K562 (cell line): Measurements from ENCODE around the gene SLC7A4. TPM values are rescaled to one million over a fixed set of nuclear protein-coding genes. Genes with fewer than 3 reads are reported as not detected.

ENCODE experiments used
- CCNT2 ChIP-seq: IDR thresholded peaks from 2 replicates; pipeline ENCODE4 v1.6.1; 2011; ENCODE audit warnings: borderline replicate concordance, low read depth, mild to moderate bottlenecking, moderate library complexity, mixed read lengths, low read length; ENCODE audit not compliant: insufficient read length; ENCODE audit errors: extremely low read depth
- CGGBP1 ChIP-seq: fragments of 250-450 bp; sonication (Bioruptor Pico); IDR thresholded peaks from 2 replicates; pipeline ENCODE4 v1.9.0; 2021; ENCODE audit warnings: mild to moderate bottlenecking
- E2F6 ChIP-seq, 2 experiments: IDR thresholded peaks; 2 replicates each; pipeline ENCODE4 v1.6.1; 2011; ENCODE audit warnings: borderline replicate concordance in 1 of 2, control low read depth in 1 of 2, low read depth in 1 of 2, low read length in 1 of 2, mild to moderate bottlenecking in 1 of 2, mixed read lengths in 1 of 2, moderate library complexity in 1 of 2; ENCODE audit not compliant: insufficient read depth in 1 of 2, insufficient read length in 1 of 2, poor library complexity in 1 of 2, severe bottlenecking in 1 of 2; ENCODE audit errors: extremely low read depth in 1 of 2
- FOS ChIP-seq: IDR thresholded peaks from 3 replicates; pipeline ENCODE4 v1.6.1; 2011; ENCODE audit not compliant: insufficient read length; ENCODE audit errors: extremely low read depth
- GMEB1 ChIP-seq: fragments of 250-450 bp; sonication (Bioruptor Pico); IDR thresholded peaks from 2 replicates; pipeline ENCODE4 v1.4.0; 2020; ENCODE audit warnings: mild to moderate bottlenecking
- HMGN3 ChIP-seq: IDR thresholded peaks from 2 replicates; pipeline ENCODE4 v1.6.1; 2011; ENCODE audit warnings: borderline replicate concordance, low read depth, mild to moderate bottlenecking, mixed read lengths, low read length; ENCODE audit not compliant: insufficient read length; ENCODE audit errors: extremely low read depth
- MAFG ChIP-seq: fragments of 450-650 bp; conservative IDR thresholded peaks from 2 replicates; pipeline ENCODE4 v1.6.1; 2016; ENCODE audit warnings: missing genetic modification characterization, missing compliant biosample characterization
- NR2C1 ChIP-seq, 2 experiments: fragments of 450-650 bp; IDR thresholded peaks; 2 replicates each; pipeline ENCODE4 v1.6.1; 2017; ENCODE audit warnings: mild to moderate bottlenecking in 2 of 2, antibody characterized with exemption in 1 of 2, inconsistent platforms in 1 of 2, missing compliant biosample characterization in 1 of 2, missing genetic modification characterization in 1 of 2
- RFX1 ChIP-seq: fragments of 450-650 bp; IDR thresholded peaks from 2 replicates; pipeline ENCODE4 v1.6.1; 2016; ENCODE audit warnings: mild to moderate bottlenecking, moderate library complexity
- SAFB ChIP-seq: fragments of 200-400 bp; formaldehyde crosslinking; IDR thresholded peaks from 2 replicates; pipeline ENCODE4 v1.6.1; 2017; ENCODE audit warnings: low read depth, low read length, borderline replicate concordance
- SREBF1 ChIP-seq: fragments of 150-350 bp; IDR thresholded peaks from 2 replicates; pipeline ENCODE4 v1.6.1; 2014; ENCODE audit warnings: antibody characterized with exemption, low read depth, low read length, borderline replicate concordance
- TFAP4 ChIP-seq: sonication (generic); formaldehyde crosslinking; IDR thresholded peaks from 2 replicates; pipeline ENCODE4 v1.8.0; 2022; ENCODE audit warnings: missing genetic modification reagents, mild to moderate bottlenecking, moderate library complexity, borderline replicate concordance
- ZNF324 ChIP-seq: fragments of 250-450 bp; sonication (Bioruptor Pico); IDR thresholded peaks from 2 replicates; pipeline ENCODE4 v1.4.0; 2020; ENCODE audit warnings: mild to moderate bottlenecking
- ZNF518B ChIP-seq: fragments of 250-450 bp; sonication (Bioruptor Pico); IDR thresholded peaks from 2 replicates; pipeline ENCODE4 v1.5.0; 2021; ENCODE audit warnings: mild to moderate bottlenecking, moderate library complexity
- ZNF740 ChIP-seq, 3 experiments: fragments of 200-800 bp in 1 of 3; sonication (Bioruptor generic) in 1 of 3; sonication (generic) in 1 of 3; formaldehyde crosslinking in 1 of 3; IDR thresholded peaks; 2 replicates each; pipeline versions ENCODE4 v1.6.1 to v1.8.0; 2016 to 2022; ENCODE audit warnings: mild to moderate bottlenecking in 2 of 3, missing compliant biosample characterization in 2 of 3, missing genetic modification characterization in 2 of 3, missing genetic modification reagents in 1 of 3
- ZNF76 ChIP-seq: fragments of 250-450 bp; sonication (Bioruptor Pico); IDR thresholded peaks from 2 replicates; pipeline ENCODE4 v1.4.0; 2020; ENCODE audit warnings: mild to moderate bottlenecking, moderate library complexity, borderline replicate concordance
- polyA plus RNA-seq, 8 experiments: library from polyadenylated mRNA; depleted of rRNA in 4 of 8; stranded (reverse) in 5 of 8; unstranded in 3 of 8; fragments of >200 nt; fragmentation: Nextera tagmentation in 2 of 8; fragmentation: Illumina TruSeq in 1 of 8; extraction: Ambion mirVana in 2 of 8; extraction: Trizol in 1 of 8; gene quantifications; 2 replicates each; pipeline versions ENCODE4 v1.2.1 to v1.2.3, GENCODE V29; 2011 to 2014; ENCODE audit warnings: inconsistent platforms in 1 of 8, missing spikeins in 1 of 8
- total RNA-seq, 7 experiments: library from RNA; depleted of rRNA in 6 of 7; stranded (reverse); fragments of >200 nt in 6 of 7; fragmentation: Illumina TruSeq in 2 of 7; extraction: Trizol in 2 of 7; gene quantifications; 2 replicates each; pipeline versions ENCODE4 v1.2.1 to v1.2.3, GENCODE V29; 2011 to 2021; ENCODE audit warnings: low replicate concordance in 1 of 7

SLC7A4 gene
- total and polyA plus RNA-seq, 9 of the 15 experiments (the other 6 are each of a cell fraction or from before 2014, with no cell fraction given) = not detected

- peak in 1 of 2 experiments; percentile 61 for TF ChIP-seq E2F6 (IDR thresholded peaks at IDR 0.05; ENCODE audit: borderline replicate concordance in 1 of 2, extremely low read depth in 1 of 2, insufficient read depth in 1 of 2, insufficient read length in 1 of 2, low read depth in 1 of 2, low read length in 1 of 2, poor library complexity in 1 of 2, severe bottlenecking in 1 of 2)
- TF ChIP-seq ZNF740 (CRISPR knock-in tag; IDR thresholded peaks at IDR 0.05) = no peak
- TF ChIP-seq ZNF740 (tag; IDR thresholded peaks at IDR 0.05) = no peak
- no peak for TF ChIP-seq MAFG (tag)
- no peak for TF ChIP-seq RFX1
- no peak for TF ChIP-seq ZNF76 (CRISPR knock-in tag)
- TF ChIP-seq CGGBP1 (CRISPR knock-in tag) = no peak
- no peak for TF ChIP-seq NR2C1 (IDR thresholded peaks at IDR 0.05)
- TF ChIP-seq NR2C1 (tag; IDR thresholded peaks at IDR 0.05) = no peak
- no peak for TF ChIP-seq TFAP4 (CRISPR knock-in tag)
- TF ChIP-seq HMGN3 = no peak
- TF ChIP-seq SREBF1 = no peak
- TF ChIP-seq SAFB = no peak
- TF ChIP-seq CCNT2 = no peak
- TF ChIP-seq ZNF518B (CRISPR knock-in tag) = no peak
- no peak for TF ChIP-seq FOS
- no peak for TF ChIP-seq ZNF324 (CRISPR knock-in tag)
- TF ChIP-seq GMEB1 (CRISPR knock-in tag) = no peak
Measured at GRCh38 chr22:21000207-21000986, 32.0 kb downstream of the SLC7A4 start (continued).
